Spinal cord (tissue), 10 donors: ENCODE measurements around the gene OR6B3. TPM values are rescaled to one million over a fixed set of nuclear protein-coding genes. Genes with fewer than 3 reads are reported as not detected.

Source experiments
- DNase-seq, 6 donors: peaks; one replicate each; pipeline versions ENCODE4 v3.0.0 to v3.0.0-alpha.2; 2013 to 2015; ENCODE audit warnings: low spot score in 6 of 6, low read depth in 4 of 6
- H3K27ac ChIP-seq: one replicate; pipeline ENCODE4 v1.5.1; 2013; ENCODE audit warnings: low read depth, low read length, control low read depth
- H3K27me3 ChIP-seq: one replicate; pipeline ENCODE4 v1.6.1; 2013; ENCODE audit warnings: low read length; ENCODE audit not compliant: control insufficient read depth, insufficient read depth
- H3K36me3 ChIP-seq: one replicate; pipeline ENCODE4 v1.6.1; 2013; ENCODE audit warnings: low read length; ENCODE audit not compliant: control insufficient read depth, insufficient read depth
- H3K4me1 ChIP-seq: one replicate; pipeline ENCODE4 v1.6.1; 2013; ENCODE audit warnings: low read length; ENCODE audit not compliant: control insufficient read depth, insufficient read depth
- H3K4me3 ChIP-seq: one replicate; pipeline ENCODE4 v1.5.1; 2013; ENCODE audit warnings: low read depth, low read length, control low read depth
- H3K9me3 ChIP-seq: one replicate; pipeline ENCODE4 v1.6.1; 2013; ENCODE audit warnings: low read length; ENCODE audit not compliant: control insufficient read depth, insufficient read depth
- WGBS: methylation state at CpG from one replicate; pipeline ENCODE4 v1.1.5; 2013; ENCODE audit warnings: missing lambda C conversion rate; ENCODE audit not compliant: insufficient coverage; 5-methylcytosine and 5-hydroxymethylcytosine counted together
- long read RNA-seq, 4 donors: transcript quantifications; one replicate each; lab custom pipeline, GENCODE V29; 2026
- polyA plus RNA-seq, 2 donors: library from polyadenylated mRNA; unstranded; fragments of 120-200 nt; gene quantifications; one replicate each; pipeline ENCODE4 v1.2.1, GENCODE V29; 2013; ENCODE audit not compliant: insufficient read length in 2 of 2
- total RNA-seq, 2 donors: library from RNA; depleted of rRNA in 1 of 2; stranded (reverse); fragments of 120-200 nt in 1 of 2; fragments of >200 nt in 1 of 2; gene quantifications; one replicate each; pipeline versions ENCODE4 v1.2.3 to v1.2.4, GENCODE V29; 2013 to 2014
- donor health status: healthy.

OR6B3 gene
- total RNA-seq: under 1 TPM in 1 of 2 donors, not detected in 1; 0.40 TPM
- polyA plus RNA-seq: not detected
- long read RNA-seq, donor 1: 0 reads
- long read RNA-seq, donor 2: 0 reads
- long read RNA-seq, donor 3: 0 reads
- long read RNA-seq, donor 4: 0 reads

DNA sequence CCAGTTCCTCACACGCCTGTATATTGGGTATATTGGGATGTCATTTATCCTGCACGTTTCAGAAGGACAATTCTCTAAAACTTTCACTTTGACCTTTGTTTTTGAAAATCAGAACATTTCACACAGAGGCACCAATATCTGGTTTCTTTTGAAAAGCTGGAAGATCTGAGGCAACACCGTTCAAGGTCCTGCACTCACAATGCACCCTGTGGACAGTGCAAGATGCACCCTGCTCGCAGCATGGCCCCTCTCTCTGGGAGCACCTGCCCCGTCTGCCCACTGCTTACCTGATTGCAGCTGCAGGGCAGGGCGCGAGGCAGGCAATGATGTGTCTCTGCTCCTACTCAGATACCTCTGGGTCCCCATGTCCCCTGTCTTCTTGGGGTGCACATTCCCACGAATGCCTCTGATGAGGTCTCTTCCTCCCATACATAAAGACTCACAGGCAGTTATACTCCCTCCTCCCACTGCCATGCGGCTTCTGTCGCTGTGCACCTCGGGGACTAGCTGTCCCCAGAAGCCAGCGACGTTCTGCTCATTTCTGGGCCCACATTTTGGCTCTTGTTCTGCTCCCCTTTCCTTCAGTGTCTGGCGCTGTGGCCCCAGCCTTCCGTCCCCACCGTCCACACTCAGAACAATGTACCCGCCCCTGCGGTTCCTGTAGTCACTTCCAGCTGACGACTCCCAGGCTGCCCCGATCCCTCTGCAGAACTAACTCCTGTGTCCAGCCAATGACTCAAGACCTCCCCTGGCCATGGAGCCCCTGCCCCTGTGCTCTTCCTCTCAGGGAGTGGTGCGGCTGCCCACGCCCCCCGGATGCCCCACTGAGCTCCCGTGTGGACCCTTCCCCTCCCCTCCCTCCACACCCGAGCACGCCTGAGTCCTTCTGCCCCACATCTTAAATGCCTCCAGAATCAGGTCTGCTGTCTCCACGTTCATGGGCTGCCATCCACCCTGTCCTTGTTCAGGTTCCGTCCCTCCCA is at the start of gene OR6B3:
OR6B3 (minus strand) TSS at position 349 of the 983 bp plus-strand sequence.
- Histone ChIP-seq H3K27me3 (peaks cover 7% of the 10 kb centered on the region), H3K36me3 (no peaks in the 10 kb centered on the region), H3K9me3 (no peaks in the 10 kb centered on the region), H3K4me3 (no peak within 1 kb of the TSS), H3K4me1 (peaks cover 5% of the 10 kb centered on the region), H3K27ac (peak within 1 kb of the TSS; percentile 47)
- DNase-seq: no peak
- 61% methylated on average over 27 of the region's 28 CpGs for WGBS

DNA sequence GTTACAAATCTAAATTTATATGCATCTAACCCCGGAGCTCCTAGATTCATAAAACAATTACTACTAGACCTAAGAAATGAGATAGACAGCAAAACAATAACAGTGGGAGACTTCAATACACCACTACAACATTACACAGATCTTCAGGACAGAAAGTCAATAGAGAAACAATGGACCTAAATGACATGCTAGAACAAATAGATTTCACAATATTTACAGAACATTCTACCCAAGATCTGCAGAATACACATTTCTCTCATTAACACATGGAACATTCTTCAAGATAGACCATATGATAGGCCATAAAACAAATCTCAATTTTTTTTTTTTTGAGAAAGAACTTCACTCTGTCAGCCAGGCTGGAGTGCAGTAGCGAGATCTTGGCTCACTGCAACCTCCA is 45.0 kb upstream of the OR6B3 start:
- DNase-seq: no peak
- Histone ChIP-seq H3K36me3 (no peaks in the 10 kb centered on the region), H3K9me3 (no peaks in the 10 kb centered on the region), H3K27ac (no peak overlapping the region), H3K4me1 (peaks cover 7% of the 10 kb centered on the region), H3K27me3 (peaks cover 41% of the 10 kb centered on the region), H3K4me3 (no peak overlapping the region)
- WGBS: 71% methylated on average over 1 of the region's 2 CpGs

DNA sequence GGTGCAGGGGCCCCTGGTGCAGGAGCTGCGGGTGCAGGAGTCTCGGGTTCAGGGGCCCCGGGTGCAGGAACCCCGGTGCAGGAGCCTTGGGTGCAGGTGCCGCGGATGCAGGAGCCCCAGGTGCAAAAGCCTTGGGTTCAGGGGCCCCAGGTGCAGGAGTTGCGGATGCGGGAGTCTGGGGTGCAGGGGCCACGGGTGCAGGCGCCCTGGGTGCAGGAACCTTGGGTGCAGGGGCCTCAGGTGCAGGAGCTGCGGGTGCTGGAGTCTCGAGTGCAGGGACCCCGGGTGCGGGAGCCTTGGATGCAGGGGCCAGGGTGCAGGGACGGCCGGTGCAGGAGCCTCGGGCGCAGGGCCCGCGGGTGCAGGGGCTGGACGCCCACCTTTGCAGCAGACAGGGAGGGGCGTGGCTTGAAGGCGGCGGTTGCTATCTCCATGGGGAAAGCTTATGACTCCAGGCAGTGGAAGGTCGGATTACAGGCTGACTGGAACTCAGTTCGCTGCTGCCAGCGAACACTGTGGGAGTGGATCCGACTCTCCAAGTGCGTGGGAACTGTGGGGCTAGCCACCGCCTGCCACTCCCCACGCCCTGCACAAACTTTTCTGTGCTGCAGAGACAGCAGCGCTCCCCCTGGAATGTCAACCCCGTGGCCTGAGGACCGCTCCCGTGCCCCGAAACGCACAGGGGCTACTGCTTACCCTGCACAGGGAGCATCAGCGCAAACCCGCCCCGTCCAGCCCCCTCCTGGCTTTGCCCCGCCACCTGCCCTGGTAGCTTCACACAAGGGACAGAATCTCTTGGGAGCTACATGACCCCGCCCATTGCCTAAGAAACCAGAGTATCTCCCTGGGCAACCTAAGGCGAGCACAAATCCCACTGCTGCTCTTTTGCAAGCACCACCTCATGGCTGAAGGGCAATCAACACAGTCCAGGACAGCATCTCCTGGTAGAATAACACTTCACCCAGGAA is 42.5 kb upstream of the OR6B3 start:
- H3K36me3 ChIP-seq: no peaks in the 10 kb centered on the region
- H3K4me3 ChIP-seq: no peak overlapping the region
- DNase-seq: peak in 1 of 6 donors; percentile 2
- peaks cover 41% of the 10 kb centered on the region for H3K27me3 ChIP-seq
- H3K27ac ChIP-seq: no peak overlapping the region
- H3K4me1 ChIP-seq: peaks cover 7% of the 10 kb centered on the region
- WGBS: 4% methylated on average over 43 of the region's 43 CpGs
- no peaks in the 10 kb centered on the region for H3K9me3 ChIP-seq

DNA sequence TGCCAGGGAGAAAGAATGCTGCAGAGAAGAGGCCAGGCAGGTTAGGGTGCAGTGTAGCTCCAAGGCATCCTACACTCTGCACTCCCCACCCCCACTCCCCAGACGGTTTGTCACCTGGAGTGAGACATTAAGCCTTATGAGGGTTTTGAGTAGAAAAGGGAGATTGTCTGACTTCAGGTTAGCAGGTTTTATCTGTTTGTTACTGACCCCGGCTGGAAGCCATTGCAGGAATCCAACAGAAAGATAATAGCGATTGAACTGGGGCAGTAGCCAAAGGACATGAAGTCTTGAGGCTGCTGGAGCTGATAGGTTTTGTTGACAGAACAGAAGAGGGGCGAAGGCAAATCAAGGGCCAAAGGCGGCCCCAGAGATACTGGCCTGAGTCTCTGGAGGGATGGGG is 36.0 kb upstream of the OR6B3 start:
- no peak for DNase-seq
- Histone ChIP-seq H3K9me3 (peaks cover 7% of the 10 kb centered on the region), H3K4me1 (no peaks in the 10 kb centered on the region), H3K4me3 (no peak overlapping the region), H3K36me3 (no peaks in the 10 kb centered on the region), H3K27ac (no peak overlapping the region), H3K27me3 (peaks cover 4% of the 10 kb centered on the region)
- 73% methylated on average over 4 of the region's 5 CpGs for WGBS

DNA sequence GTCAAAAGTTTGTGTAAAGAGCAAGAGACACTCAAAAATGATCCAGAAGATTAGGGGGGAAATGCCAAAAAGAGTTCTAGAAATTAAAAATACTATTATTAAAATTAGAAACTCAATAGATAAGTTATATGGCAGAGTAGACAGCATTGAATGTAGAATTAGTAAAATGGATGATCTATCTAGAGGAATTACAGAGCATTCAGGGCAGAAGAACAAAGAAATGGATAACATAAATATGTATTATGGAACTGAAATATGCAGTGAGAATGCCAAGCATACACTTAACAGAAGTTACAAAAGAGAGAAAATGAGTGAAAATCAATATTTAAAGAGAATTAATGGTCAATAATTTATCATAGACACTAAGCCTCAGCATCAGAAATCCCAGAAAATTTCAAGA is 33.2 kb upstream of the OR6B3 start:
- Histone ChIP-seq H3K27ac (no peak overlapping the region), H3K36me3 (no peaks in the 10 kb centered on the region), H3K27me3 (peaks cover 2% of the 10 kb centered on the region), H3K4me1 (no peaks in the 10 kb centered on the region), H3K9me3 (peaks cover 7% of the 10 kb centered on the region), H3K4me3 (no peak overlapping the region)
- no peak for DNase-seq

DNA sequence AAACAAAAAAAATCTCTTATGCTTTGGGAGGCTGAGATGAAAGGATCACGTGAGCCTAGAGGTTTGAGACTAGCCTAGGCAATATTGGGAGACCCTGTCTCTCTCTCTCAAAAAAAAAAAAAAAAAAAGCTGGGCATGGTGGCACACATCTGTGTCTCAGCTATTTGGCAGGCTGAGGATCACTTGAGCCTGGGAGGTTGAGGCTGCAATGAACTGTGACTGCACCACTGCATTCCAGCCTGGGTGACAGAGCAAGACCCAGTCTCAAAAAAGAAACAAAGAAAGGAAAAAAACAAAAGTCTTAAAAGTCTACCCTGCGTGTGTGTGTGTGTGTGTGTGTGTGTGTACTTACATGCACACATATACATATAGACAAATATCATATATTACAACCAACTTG is 25.3 kb upstream of the OR6B3 start:
- peaks cover 4% of the 10 kb centered on the region for H3K9me3 ChIP-seq
- no peaks in the 10 kb centered on the region for H3K27me3 ChIP-seq
- H3K4me1 ChIP-seq: no peaks in the 10 kb centered on the region
- no CpG with 5 or more reads among the region's 2 CpGs for WGBS
- no peaks in the 10 kb centered on the region for H3K36me3 ChIP-seq
- H3K27ac ChIP-seq: no peak overlapping the region
- no peak overlapping the region for H3K4me3 ChIP-seq
- no peak for DNase-seq

DNA sequence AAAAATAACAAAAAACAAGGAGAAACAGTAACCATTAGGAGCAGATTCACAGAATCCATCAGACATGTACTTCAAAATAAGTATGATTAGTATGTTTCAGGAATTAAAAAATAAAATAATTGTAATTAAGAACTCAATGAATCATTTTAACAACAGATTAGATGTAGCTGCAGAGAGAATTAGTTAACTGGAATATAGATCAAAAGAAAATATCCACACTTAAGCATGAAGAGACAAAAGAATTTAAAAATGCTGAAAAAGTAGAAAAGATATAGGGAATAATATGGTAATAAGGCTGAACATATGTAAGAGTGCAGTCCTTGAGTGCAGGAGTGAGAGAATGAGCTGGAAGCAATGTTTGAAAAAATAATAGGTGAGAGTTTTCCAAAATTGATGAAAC is 24.1 kb upstream of the OR6B3 start:
- no peaks in the 10 kb centered on the region for H3K4me1 ChIP-seq
- no peaks in the 10 kb centered on the region for H3K27me3 ChIP-seq
- no peak for DNase-seq
- H3K4me3 ChIP-seq: no peak overlapping the region
- H3K36me3 ChIP-seq: no peaks in the 10 kb centered on the region
- H3K27ac ChIP-seq: no peak overlapping the region
- peaks cover 4% of the 10 kb centered on the region for H3K9me3 ChIP-seq

DNA sequence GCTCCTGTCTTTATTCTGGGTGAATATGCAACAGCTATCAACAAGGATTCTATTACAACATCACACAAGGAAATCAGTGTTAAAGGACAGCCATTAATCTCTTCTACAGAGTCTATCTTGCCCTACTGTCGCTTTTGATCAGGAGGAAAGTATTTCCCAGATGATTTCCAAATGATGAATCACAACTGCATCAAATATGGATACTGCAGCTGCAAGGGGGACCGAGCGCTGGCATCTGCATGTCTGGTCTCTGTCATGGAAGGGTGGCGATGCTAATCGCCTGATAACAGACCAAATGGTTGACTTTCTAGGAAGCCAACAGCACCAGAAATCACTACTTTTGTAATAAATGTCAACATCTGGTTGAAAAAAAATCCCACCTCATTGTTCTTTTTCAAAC is 21.2 kb upstream of the OR6B3 start:
- Histone ChIP-seq H3K9me3 (peaks cover 4% of the 10 kb centered on the region), H3K36me3 (no peaks in the 10 kb centered on the region), H3K27me3 (no peaks in the 10 kb centered on the region), H3K4me3 (no peak overlapping the region), H3K4me1 (no peaks in the 10 kb centered on the region), H3K27ac (no peak overlapping the region)
- DNase-seq: no peak
- WGBS: 67% methylated on average over 3 of the region's 5 CpGs

DNA sequence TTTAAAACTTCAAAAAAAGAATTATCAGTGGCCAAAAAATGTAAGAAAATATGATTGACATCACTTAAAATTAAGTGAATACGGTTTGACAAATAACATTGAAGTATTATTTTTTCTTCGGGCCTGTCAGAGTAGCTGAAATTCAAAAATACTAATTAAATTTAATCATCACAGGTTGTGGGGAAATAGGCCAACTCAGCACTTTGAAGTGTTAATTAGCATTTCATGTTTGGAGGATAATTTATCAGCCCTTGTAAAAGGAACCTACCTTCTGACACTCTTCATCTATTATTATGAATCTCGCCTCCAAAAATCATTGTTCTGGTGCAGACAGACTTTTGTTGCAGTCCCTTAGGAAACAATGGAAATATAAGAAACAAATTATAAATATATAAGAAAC is 17.6 kb upstream of the OR6B3 start:
- DNase-seq: no peak
- Histone ChIP-seq H3K27ac (no peak overlapping the region), H3K36me3 (no peaks in the 10 kb centered on the region), H3K4me1 (no peaks in the 10 kb centered on the region), H3K9me3 (no peaks in the 10 kb centered on the region), H3K4me3 (no peak overlapping the region), H3K27me3 (no peaks in the 10 kb centered on the region)
- no CpG with 5 or more reads among the region's 3 CpGs for WGBS
